HG03135 (cell line): Measurements from ENCODE around the gene CLSTN3.

Experiments used
- ATAC-seq: cut with Tn5 transposase; IDR thresholded peaks from one replicate; pipeline ENCODE4 v1.9.1; 2021; ENCODE audit warnings: mild to moderate bottlenecking, moderate library complexity; ENCODE audit not compliant: unreplicated experiment

The CLSTN3 gene

GRCh38 chr12:7188562-7189397, 58.6 kb downstream of the CLSTN3 start:
- peak; percentile 30 for ATAC-seq

- peak; percentile 92 for ATAC-seq
Observed at GRCh38 chr12:7189398-7190267, 59.5 kb downstream of the CLSTN3 start, which contains the start of gene PEX5. Gene PEX5 (plus strand): TSS chr12:7189686. CDS start chr12:7190378, 692 bp downstream.

- ATAC-seq: no peak
Observed at GRCh38 chr12:7190268-7191055, 60.3 kb downstream of the CLSTN3 start.

- ATAC-seq: no peak
Observed at GRCh38 chr12:7193674-7194073, 63.5 kb downstream of the CLSTN3 start.

- no peak for ATAC-seq
Observed at GRCh38 chr12:7197841-7198240, 67.7 kb downstream of the CLSTN3 start.

- ATAC-seq: no peak
Observed at GRCh38 chr12:7203109-7203508, 72.9 kb downstream of the CLSTN3 start.

- ATAC-seq: no peak
Observed at GRCh38 chr12:7205091-7205490, 74.9 kb downstream of the CLSTN3 start.

GRCh38 chr12:7206691-7207090, 76.5 kb downstream of the CLSTN3 start:
- no peak for ATAC-seq

GRCh38 chr12:7207866-7208625, 77.9 kb downstream of the CLSTN3 start:
- ATAC-seq: no peak
